GM21515 (cell line): Measurements from ENCODE around the gene NHS.

Experiments
- ATAC-seq: cut with Tn5 transposase; IDR thresholded peaks from one replicate; pipeline ENCODE4 v1.9.1; 2021; ENCODE audit not compliant: unreplicated experiment

The NHS gene

GRCh38 chrX:17581641-17582040, 206.6 kb downstream of the NHS start:
- ATAC-seq = no peak

DNA sequence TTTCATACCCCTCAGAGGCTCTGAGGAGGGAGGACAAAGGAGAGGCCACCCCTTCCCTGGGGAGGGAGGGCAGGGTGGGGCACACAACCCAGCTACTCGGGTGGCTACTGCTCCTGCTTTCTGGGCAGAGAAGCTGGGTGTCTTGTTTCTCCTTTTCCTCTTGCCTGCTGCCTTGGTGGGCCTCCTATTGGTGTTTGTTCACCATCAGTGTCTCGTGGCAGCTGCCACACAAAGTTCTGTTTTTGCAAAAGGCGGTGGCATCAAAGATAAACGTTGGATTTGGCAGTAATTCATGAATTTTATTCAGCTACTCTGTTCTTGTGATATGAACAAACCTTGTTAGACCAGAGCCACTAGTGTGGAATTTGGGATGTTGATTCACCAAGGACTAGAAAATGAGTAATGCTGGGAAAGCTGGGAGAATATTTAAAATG, 209.3 kb downstream of the NHS start:
- ATAC-seq = no peak

DNA sequence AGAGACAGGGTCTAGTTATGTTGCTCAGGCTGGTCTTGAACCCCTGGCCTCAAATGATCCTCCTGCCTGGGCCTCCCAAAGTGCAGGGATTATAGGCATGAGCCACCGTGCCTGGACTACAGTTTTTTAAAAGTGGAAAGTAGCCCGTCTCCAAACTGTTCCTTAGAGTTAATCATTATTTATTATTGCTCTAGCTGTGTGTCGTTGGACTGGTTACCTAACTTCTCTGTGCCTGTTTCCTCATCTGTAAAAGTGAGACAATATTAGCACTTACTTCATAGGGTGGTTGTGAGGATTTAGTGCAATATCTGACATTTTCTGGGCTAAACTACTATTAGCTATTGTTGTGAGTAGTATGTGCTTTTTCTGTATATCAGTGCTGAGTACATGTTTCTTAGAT, 210.0 kb downstream of the NHS start:
- no peak for ATAC-seq

DNA sequence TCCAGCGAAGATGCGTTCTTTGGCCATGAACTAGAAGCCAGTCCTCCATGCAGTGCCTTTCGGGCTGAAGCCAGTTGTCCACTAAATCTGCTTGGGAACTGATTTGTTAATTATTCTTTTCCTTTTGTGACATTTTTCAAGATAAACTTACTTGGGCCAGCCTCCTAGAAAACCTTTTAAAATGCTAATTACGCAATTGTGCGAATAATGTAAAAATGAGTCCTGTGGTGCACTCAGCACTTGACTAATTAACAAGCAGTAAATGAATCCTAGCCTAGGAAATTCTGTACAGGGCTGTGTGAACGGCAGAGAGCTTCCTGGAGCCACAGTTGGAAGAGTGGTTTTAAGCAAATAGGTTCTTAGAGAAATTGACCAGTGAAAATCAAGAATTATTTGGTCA, 212.4 kb downstream of the NHS start:
- no peak for ATAC-seq

GRCh38 chrX:17588303-17588702, 213.3 kb downstream of the NHS start:
- ATAC-seq = no peak

GRCh38 chrX:17590892-17591740, 216.1 kb downstream of the NHS start:
- ATAC-seq = no peak

DNA sequence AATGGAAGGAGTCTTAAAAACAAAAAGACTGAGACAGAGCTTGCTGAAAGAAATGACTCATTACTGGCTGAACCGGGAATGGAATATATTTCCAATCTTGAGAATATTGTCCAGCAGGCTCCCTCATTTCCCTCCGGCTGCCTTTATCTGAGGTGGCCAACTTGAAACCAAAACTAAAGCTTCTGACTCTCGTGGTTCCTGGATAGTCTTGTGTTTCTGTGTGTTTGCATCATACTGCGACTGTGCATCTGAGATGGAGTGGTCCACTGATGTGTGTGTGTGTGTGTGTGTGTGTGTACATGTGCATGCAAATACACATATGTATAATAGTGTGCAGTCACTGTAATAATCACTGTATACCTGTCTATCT, 216.7 kb downstream of the NHS start:
- ATAC-seq = no peak

DNA sequence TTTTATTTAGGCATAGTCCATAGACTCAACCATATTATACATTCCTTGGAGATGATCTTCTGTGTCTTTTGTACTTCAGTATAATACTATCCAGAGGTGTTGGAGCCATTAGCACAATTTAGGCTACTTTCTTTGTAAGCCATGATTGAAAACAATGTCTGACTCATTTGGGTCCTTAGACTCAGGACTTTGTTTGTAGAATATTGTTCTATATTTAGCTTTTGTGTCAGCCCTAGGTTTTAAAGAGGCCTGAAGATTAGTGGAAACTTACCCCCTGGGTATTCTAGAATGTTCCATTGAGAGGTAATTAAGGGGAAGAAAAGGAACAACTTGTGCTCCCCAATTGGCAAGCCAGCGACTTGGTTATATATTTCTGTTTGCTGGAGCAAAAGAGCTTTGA, 217.1 kb downstream of the NHS start:
- ATAC-seq = no peak

DNA sequence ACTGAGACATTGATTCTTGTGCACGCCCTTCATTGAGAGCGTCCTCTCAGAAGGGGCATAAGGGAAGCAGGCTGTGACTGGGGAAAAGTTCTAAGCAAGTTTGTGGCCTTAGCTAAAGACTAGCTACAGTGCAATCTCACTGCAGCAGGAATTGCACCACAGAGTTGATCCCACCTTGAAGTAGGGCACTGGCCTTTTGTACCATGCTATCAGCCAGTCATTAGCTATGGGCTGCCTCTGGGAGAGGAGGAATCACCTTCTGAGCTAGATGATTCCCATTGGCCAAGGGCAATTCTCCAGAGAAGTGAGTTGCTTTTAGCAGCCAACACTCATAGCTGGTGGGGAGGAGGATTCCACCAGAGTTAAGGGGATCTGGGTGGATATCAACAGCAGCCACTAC, 219.7 kb downstream of the NHS start:
- no peak for ATAC-seq

GRCh38 chrX:17595456-17596035, 220.5 kb downstream of the NHS start:
- no peak for ATAC-seq

DNA sequence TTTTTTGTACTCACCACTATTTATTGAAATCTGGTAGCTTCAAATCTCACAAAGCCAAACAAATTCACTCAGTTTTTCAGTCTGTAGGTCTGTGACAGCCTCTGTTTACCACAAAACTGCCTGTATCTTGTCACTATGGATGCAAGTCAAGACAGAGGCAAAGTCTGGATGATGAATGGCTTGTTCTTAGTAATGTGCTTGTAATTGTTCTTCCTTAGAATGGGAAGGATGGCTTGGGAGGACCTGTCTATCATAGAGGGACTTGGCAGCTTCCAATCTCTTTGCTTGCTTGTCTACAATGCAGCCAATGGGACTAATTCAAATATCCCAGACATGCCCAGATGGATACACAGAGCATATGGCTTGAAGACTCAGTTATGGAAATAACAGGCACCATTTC, 221.1 kb downstream of the NHS start:
- ATAC-seq = no peak

DNA sequence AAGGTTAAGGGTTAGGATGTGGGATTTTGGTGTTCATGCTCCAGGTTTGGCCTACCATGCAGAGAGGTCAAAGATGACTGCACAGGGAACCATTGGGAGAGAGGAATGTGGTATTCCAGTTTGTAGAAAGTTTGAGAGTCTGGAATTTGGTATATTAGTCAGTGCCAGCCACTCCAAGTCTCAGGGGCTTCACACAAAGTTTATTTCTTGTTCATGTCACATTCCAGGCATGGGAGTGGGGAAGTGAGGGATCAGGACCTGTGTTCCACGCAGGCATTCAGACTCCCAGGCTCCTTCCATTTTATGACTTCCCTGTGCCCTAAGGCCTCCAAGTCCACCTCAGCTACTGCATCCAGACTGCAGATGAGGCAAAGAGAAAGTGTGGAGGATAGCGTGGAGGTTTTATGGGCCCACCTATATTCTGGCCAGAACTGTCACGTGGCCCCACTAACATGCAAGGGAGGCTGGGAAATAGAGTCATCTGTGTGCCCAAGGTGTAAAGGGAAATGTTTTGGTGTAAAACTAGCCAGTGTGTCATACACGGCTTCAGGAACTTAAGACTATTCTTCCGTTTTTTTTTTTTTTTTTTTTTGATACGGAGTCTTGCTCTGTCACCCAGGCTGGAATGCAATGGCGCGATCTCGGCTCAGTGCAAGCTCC, 221.7 kb downstream of the NHS start:
- ATAC-seq = no peak

- ATAC-seq = no peak
These were observed 222.3 kb downstream of the NHS start for GRCh38 chrX:17597327-17597726.

GRCh38 chrX:17597836-17598439, 222.9 kb downstream of the NHS start:
- no peak for ATAC-seq

DNA sequence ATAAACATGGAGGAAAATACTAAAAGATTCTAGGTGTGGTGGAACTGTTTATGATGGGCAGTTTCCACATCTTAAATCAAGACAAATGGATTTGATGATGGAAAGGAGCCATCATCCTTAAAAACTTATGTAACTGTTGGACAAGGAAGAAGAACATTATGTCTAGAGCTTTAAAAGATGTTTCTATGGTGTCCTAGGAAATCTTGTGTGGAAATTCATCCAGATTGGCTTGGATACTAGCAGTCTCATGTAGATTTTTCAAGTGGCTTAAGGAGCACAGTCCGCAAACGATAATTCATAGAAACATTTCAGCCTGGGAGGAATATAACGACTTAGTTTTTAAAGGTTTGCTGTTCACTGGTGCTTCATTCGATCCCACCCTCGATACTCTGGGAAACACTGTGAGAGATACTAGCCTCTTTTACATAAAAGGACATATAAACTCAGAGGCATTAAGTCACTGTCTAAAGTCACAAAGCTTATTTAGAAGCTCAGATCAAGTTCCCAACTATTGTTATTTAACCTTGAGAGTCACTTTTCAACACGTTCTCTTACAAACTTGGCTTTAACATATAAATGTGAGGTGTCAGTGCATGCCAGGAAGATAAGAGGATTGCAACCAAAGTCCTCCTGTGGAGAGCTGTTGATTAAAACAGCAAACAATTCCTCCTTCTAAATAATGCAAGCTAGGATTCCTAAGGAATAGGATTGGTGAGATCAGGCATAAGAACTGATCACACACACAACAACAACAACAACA, 226.6 kb downstream of the NHS start:
- no peak for ATAC-seq

DNA sequence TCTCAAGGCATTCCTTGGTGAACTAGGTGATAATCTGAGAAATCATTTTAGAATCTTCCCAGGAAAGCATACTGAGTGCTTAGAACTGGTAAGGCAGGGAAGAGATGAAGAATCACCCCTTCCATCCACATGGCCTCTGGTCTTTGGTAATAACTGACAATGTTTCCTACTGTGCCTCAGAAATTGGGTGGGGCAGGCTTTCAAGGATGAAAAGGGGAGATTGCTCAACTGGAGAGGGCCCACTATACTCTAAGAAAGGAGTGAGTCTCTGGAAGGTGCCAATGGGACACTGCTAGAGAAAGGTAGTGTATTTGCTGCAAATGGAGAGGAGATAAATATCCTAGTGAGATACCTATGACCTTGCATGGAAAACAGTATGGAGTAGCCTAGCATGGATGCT, 227.2 kb downstream of the NHS start:
- no peak for ATAC-seq

DNA sequence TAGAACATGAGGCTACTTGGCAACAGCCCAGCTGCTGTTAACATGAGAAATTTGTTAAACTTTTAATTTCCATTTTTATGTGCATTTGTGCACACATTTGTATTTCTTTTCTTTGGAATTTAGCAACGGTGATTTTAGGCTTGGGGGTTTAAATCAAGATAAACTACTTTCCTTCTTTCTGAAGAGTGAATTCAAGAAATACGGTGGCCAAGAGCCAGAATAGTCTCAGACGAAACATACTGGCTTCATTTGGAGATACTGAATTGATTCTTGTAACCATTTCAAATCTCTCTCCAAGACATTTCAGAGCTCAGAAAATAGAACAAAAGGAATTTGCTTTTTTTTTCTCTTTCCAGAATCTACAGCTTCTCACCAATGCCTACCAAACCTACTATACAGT, 228.2 kb downstream of the NHS start:
- ATAC-seq = no peak

GRCh38 chrX:17605676-17606075, 230.7 kb downstream of the NHS start:
- ATAC-seq = no peak

GRCh38 chrX:17606231-17606630, 231.2 kb downstream of the NHS start:
- ATAC-seq = no peak

DNA sequence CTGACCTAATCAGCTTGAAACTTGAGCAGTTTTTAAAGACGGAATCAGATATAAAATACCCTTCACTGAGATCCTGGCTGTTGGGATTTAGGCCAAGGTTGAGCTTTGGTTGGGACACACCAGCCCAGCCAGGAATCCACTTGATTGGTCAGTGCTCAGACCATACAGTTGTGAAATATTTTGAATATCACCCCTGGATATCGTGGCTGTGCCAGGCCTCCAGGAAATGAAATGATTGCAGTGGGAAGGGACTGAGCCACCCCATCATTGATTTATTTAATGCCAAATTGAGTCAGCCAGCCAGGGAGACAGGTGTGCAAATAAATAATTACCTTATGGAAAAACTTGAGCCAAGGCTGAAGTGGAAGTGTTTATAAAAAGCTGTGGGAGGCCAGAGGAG, 233.9 kb downstream of the NHS start:
- no peak for ATAC-seq

GRCh38 chrX:17610788-17611187, 235.8 kb downstream of the NHS start:
- no peak for ATAC-seq
